ENCODE results near the gene EPHB2.

DNA sequence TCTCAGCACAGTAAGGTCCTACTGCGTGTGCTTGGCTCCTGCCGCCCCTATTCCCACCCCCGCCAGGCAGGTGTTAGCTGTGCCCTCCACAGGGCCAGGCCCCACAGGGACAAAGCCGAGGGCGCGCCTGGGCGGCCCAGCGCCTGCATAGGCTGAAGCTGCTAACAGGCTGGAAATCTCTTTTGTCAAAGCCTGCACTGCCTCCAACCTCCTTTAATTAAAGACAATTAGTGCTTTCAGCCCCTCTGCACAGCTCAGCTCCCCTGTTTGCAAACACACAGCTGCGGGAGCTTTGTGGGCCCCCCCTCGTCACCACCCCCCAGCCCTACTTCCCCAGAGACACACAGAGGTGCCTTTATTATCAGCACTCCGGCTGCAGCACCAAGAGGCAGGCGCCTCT is 95.9 kb downstream of the EPHB2 start:
- TF ChIP-seq, protein P1, sequence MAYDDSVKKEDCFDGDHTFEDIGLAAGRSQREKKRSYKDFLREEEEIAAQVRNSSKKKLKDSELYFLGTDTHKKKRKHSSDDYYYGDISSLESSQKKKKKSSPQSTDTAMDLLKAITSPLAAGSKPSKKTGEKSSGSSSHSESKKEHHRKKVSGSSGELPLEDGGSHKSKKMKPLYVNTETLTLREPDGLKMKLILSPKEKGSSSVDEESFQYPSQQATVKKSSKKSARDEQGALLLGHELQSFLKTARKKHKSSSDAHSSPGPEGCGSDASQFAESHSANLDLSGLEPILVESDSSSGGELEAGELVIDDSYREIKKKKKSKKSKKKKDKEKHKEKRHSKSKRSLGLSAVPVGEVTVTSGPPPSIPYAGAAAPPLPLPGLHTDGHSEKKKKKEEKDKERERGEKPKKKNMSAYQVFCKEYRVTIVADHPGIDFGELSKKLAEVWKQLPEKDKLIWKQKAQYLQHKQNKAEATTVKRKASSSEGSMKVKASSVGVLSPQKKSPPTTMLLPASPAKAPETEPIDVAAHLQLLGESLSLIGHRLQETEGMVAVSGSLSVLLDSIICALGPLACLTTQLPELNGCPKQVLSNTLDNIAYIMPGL (CRISPR knock-in tag; IDR thresholded peaks at IDR 0.05): no peak
- TF ChIP-seq, protein P2, sequence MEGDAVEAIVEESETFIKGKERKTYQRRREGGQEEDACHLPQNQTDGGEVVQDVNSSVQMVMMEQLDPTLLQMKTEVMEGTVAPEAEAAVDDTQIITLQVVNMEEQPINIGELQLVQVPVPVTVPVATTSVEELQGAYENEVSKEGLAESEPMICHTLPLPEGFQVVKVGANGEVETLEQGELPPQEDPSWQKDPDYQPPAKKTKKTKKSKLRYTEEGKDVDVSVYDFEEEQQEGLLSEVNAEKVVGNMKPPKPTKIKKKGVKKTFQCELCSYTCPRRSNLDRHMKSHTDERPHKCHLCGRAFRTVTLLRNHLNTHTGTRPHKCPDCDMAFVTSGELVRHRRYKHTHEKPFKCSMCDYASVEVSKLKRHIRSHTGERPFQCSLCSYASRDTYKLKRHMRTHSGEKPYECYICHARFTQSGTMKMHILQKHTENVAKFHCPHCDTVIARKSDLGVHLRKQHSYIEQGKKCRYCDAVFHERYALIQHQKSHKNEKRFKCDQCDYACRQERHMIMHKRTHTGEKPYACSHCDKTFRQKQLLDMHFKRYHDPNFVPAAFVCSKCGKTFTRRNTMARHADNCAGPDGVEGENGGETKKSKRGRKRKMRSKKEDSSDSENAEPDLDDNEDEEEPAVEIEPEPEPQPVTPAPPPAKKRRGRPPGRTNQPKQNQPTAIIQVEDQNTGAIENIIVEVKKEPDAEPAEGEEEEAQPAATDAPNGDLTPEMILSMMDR (IDR thresholded peaks at IDR 0.05): no peak
- no peak for TF ChIP-seq TCF7 (CRISPR knock-in tag; IDR thresholded peaks at IDR 0.05; ENCODE audit: low read depth)
- TF ChIP-seq, protein P3, sequence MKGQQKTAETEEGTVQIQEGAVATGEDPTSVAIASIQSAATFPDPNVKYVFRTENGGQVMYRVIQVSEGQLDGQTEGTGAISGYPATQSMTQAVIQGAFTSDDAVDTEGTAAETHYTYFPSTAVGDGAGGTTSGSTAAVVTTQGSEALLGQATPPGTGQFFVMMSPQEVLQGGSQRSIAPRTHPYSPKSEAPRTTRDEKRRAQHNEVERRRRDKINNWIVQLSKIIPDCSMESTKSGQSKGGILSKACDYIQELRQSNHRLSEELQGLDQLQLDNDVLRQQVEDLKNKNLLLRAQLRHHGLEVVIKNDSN (CRISPR knock-in tag; IDR thresholded peaks at IDR 0.05): no peak
